Vagina (tissue), 2 donors: ENCODE results near the gene ABR. TPM values are rescaled to one million over a fixed set of nuclear protein-coding genes. Genes with fewer than 3 reads are reported as not detected.
A peak's percentile ranks its signal among the peaks of the same experiment; 100 is the strongest.

Experiments used
- DNase-seq, 2 donors: peaks; one replicate each; pipeline ENCODE4 v3.0.0-alpha.2; 2017; ENCODE audit errors: extremely low spot score in 2 of 2
- H3K27ac ChIP-seq: fragments of 200-600 bp; sonication (generic); one replicate; pipeline ENCODE4 v1.5.1; 2019
- H3K27me3 ChIP-seq: fragments of 200-600 bp; sonication (generic); one replicate; pipeline ENCODE4 v1.5.1; 2019
- H3K36me3 ChIP-seq, 2 donors: fragments of 200-600 bp; sonication (generic); one replicate each; pipeline ENCODE4 v1.5.1; 2017 to 2019
- H3K4me1 ChIP-seq: fragments of 200-600 bp; sonication (generic); one replicate; pipeline ENCODE4 v1.5.1; 2019
- H3K4me3 ChIP-seq, 2 donors: fragments of 200-600 bp; sonication (generic); 1 replicate in 1 of 2; 2 replicates in 1 of 2; pipeline ENCODE4 v1.5.1; 2016 to 2019
- H3K9me3 ChIP-seq: fragments of 200-600 bp; sonication (generic); one replicate; pipeline ENCODE4 v1.5.1; 2019
- CTCF ChIP-seq, 3 experiments: fragments of 450-650 bp in 2 of 3; fragments of 200-600 bp in 1 of 3; sonication (generic) in 1 of 3; IDR thresholded peaks; one replicate each; pipeline ENCODE4 v1.5.1; 2017 to 2019; ENCODE audit warnings: antibody characterized with exemption in 3 of 3, mild to moderate bottlenecking in 2 of 3, moderate library complexity in 2 of 3
- POLR2A ChIP-seq, 2 donors: fragments of 450-650 bp; IDR thresholded peaks; one replicate each; pipeline ENCODE4 v1.6.1; 2017; ENCODE audit warnings: antibody characterized with exemption in 2 of 2, mild to moderate bottlenecking in 2 of 2, moderate library complexity in 2 of 2
- POLR2AphosphoS5 ChIP-seq, 2 donors: sonication (generic); formaldehyde crosslinking; IDR thresholded peaks; one replicate each; pipeline ENCODE4 v1.9.0; 2017; ENCODE audit warnings: antibody characterized with exemption in 2 of 2, mild to moderate bottlenecking in 2 of 2, low read depth in 1 of 2; ENCODE audit not compliant: insufficient read depth in 1 of 2
- intact Hi-C: fragments of 100-400 bp; cut with DNase I; formaldehyde crosslinking; loops from one replicate; pipeline ENCODE4 v1.15.1; 2023
- total RNA-seq: library from RNA; depleted of rRNA; stranded (reverse); fragments of >200 nt; gene quantifications from one replicate; pipeline ENCODE4 v1.2.3, GENCODE V29; 2016

Gene ABR
- total RNA-seq, 1 donor from 2014 or later: 90.8 TPM

GRCh38 chr17:1009229-1010085 is 170.3 kb downstream of the ABR start:
- peaks cover 49% of the 10 kb centered on the region for H3K4me1 ChIP-seq
- no peaks in the 10 kb centered on the region for H3K27me3 ChIP-seq
- no peak for TF ChIP-seq POLR2A (IDR thresholded peaks at IDR 0.05)
- TF ChIP-seq POLR2AphosphoS5 (IDR thresholded peaks at IDR 0.05; ENCODE audit: insufficient read depth in 1 of 2, low read depth in 1 of 2): no peak
- TF ChIP-seq CTCF (IDR thresholded peaks at IDR 0.05): no peak
- no peak overlapping the region for H3K4me3 ChIP-seq
- peaks cover 0 to 55% of the 10 kb centered on the region in 2 donors for H3K36me3 ChIP-seq
- H3K27ac ChIP-seq: peak overlapping the region; percentile 76
- intact Hi-C loops: no loop called here
- H3K9me3 ChIP-seq: no peaks in the 10 kb centered on the region
- no peak for DNase-seq

DNA sequence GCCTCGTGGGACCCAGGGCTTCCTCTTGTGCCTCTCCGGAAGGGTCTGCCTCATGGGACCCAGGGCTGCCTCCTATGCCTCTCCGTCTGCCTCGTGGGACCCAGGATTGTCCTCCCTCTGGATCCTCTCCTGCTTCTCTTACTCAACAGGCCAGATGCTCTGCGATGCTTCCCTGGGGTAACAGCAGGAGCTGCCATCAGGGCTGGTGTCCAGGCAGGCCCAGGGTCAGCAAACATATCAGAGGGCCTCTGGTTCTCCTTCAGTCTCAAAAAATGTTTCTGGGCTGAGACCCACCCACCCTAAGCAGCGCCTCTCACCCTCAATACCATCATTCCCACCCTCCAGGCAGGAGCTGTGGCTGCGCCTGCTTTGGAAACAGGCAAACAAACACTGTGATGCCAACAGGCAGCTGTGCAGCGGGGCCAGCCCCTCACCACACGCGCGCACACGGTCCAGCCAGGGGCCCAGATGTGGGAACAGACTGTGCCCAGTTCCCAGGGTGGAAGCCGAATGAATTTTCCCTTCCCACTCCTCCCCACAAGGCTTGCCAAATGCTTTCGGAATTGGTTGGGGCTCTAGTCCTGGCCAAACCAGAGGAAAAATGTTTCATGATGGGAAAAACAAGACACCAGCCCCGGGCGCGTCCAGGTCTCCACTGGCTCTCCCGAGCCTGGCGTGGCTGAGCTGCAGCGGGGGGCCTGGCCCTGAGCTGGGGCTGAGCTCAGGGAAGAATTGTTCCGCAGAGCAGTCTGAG is 171.6 kb downstream of the ABR start:
- DNase-seq: no peak
- peak in 1 of 2 donors; percentile 74 for TF ChIP-seq POLR2AphosphoS5 (IDR thresholded peaks at IDR 0.05; ENCODE audit: insufficient read depth in 1 of 2, low read depth in 1 of 2)
- no peak for TF ChIP-seq POLR2A (IDR thresholded peaks at IDR 0.05)
- intact Hi-C loops: no loop called here
- Histone ChIP-seq H3K4me1 (peaks cover 61% of the 10 kb centered on the region), H3K36me3 (peaks cover 0 to 68% of the 10 kb centered on the region in 2 donors), H3K9me3 (no peaks in the 10 kb centered on the region), H3K27me3 (no peaks in the 10 kb centered on the region), H3K4me3 (no peak overlapping the region), H3K27ac (peak overlapping the region; percentile 76)

DNA sequence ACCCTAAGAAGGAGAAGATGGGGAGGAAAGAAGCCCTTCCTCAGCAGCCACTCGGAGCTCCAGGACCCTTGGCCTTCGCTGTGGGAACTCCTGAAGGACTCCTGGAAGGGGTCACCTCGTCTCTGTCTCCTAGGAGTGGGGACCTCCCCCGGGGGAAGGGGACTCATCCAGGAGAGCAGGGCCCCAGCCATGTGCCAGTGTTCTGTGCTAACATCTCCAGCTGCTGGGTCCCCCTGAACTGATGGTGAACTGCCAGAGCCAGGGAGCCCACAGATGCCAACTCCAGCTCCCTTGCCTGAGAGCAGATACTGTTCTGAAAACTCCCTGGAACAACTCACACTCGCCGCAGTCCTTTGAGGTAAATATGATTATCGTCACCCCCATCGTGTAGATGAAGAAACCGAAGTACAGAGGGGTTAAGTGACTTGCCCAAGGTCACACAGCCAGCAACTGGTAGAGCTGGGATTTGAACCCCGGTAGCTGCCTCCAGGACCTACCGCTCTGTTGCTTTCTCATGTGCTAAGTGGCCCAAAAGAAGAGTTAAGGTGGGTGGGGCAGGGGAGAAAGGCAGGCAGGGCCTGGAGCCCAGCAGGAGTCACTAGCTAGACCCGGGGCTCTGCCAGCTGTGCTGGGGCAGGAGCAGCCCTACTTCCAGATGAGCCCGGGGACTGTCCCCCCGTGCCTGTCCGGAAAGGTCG is 172.3 kb downstream of the ABR start:
- no peak for DNase-seq
- Histone ChIP-seq H3K4me1 (peaks cover 68% of the 10 kb centered on the region), H3K9me3 (no peaks in the 10 kb centered on the region), H3K4me3 (no peak overlapping the region), H3K36me3 (peaks cover 0 to 65% of the 10 kb centered on the region in 2 donors), H3K27ac (peak overlapping the region; percentile 76), H3K27me3 (no peaks in the 10 kb centered on the region)
- intact Hi-C loops: no loop called here
- TF ChIP-seq POLR2AphosphoS5 (IDR thresholded peaks at IDR 0.05; ENCODE audit: insufficient read depth in 1 of 2, low read depth in 1 of 2): no peak
- no peak for TF ChIP-seq POLR2A (IDR thresholded peaks at IDR 0.05)
- TF ChIP-seq CTCF (IDR thresholded peaks at IDR 0.05): no peak

GRCh38 chr17:1006054-1006453 is 173.7 kb downstream of the ABR start:
- Histone ChIP-seq H3K36me3 (peaks cover 0 to 63% of the 10 kb centered on the region in 2 donors), H3K27ac (peak overlapping the region; percentile 66), H3K9me3 (no peaks in the 10 kb centered on the region), H3K27me3 (no peaks in the 10 kb centered on the region), H3K4me1 (peaks cover 80% of the 10 kb centered on the region), H3K4me3 (peak overlapping the region in 1 of 2 donors; percentile 2)
- DNase-seq: no peak
- intact Hi-C loops: no loop called here
- TF ChIP-seq CTCF (IDR thresholded peaks at IDR 0.05) (no peak), POLR2AphosphoS5 (IDR thresholded peaks at IDR 0.05; ENCODE audit: insufficient read depth in 1 of 2, low read depth in 1 of 2) (no peak), POLR2A (IDR thresholded peaks at IDR 0.05) (no peak)

DNA sequence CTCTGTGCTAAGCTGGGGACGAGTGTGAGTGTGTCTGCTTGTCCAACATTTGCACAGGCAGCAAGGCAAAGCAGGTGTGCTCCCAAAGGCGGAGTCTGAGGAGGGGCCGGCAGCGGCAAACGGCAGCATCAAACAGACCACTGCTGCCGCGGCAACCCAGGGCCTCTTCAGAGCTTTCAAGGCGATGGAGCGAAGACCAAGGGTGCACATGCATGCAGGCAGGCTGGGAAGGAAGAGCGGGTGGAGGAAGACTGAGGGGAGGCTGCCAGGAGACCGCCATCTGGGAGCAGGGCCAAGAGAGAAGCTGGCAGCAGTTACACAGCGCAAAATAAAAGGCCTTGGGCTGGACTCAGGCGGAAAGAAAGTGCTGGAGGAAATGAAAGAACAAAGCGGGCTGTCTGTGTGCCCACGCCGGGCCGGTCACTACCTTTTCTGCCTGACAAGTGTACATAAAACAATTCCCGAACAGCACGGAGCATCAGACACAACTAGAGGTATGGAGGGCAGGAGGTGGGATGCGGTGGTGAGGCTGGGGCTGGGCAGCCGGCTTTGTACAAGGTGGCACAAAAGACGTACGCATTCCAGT is 174.3 kb downstream of the ABR start:
- Histone ChIP-seq H3K27ac (peak overlapping the region; percentile 66), H3K9me3 (no peaks in the 10 kb centered on the region), H3K27me3 (no peaks in the 10 kb centered on the region), H3K4me1 (peaks cover 84% of the 10 kb centered on the region), H3K4me3 (peak overlapping the region in 1 of 2 donors; percentile 2), H3K36me3 (peaks cover 0 to 60% of the 10 kb centered on the region in 2 donors)
- intact Hi-C loops: no loop called here
- DNase-seq: no peak
- peak in 1 of 2 donors; percentile 21 for TF ChIP-seq POLR2AphosphoS5 (IDR thresholded peaks at IDR 0.05; ENCODE audit: insufficient read depth in 1 of 2, low read depth in 1 of 2)
- TF ChIP-seq POLR2A (IDR thresholded peaks at IDR 0.05): no peak
